Subcutaneous abdominal adipose tissue (tissue), 5 donors: ENCODE results near the gene CEBPE.

Experiments
- H3K27ac ChIP-seq: one replicate; pipeline ENCODE4 v1.7.0; 2013; ENCODE audit warnings: low read depth, mild to moderate bottlenecking, inconsistent platforms, low read length, moderate library complexity
- H3K27me3 ChIP-seq, 5 donors: one replicate each; pipeline ENCODE4 v1.7.0; 2013; ENCODE audit warnings: low read length in 5 of 5, inconsistent platforms in 1 of 5; ENCODE audit not compliant: control insufficient read depth in 5 of 5, insufficient read depth in 4 of 5
- H3K36me3 ChIP-seq, 5 donors: one replicate each; pipeline ENCODE4 v1.7.0; 2013; ENCODE audit warnings: low read length in 5 of 5; ENCODE audit not compliant: control insufficient read depth in 5 of 5, insufficient read depth in 5 of 5
- H3K4me1 ChIP-seq, 5 donors: one replicate each; pipeline ENCODE4 v1.7.0; 2013; ENCODE audit warnings: low read length in 5 of 5, mild to moderate bottlenecking in 3 of 5, moderate library complexity in 1 of 5; ENCODE audit not compliant: control insufficient read depth in 5 of 5, insufficient read depth in 5 of 5
- H3K4me3 ChIP-seq, 5 donors: one replicate each; pipeline ENCODE4 v1.7.0; 2013; ENCODE audit warnings: low read length in 5 of 5, low read depth in 1 of 5
- H3K9ac ChIP-seq, 5 donors: one replicate each; pipeline ENCODE4 v1.7.0; 2013; ENCODE audit warnings: low read length in 5 of 5, mild to moderate bottlenecking in 4 of 5, moderate library complexity in 3 of 5
- H3K9me3 ChIP-seq, 5 donors: one replicate each; pipeline ENCODE4 v1.7.0; 2013; ENCODE audit warnings: low read length in 5 of 5; ENCODE audit not compliant: control insufficient read depth in 5 of 5
- donor health status: healthy.
- donor health status: healthy.
- donor health status: healthy.
- donor health status: healthy.
- donor health status: healthy.

Gene CEBPE

DNA sequence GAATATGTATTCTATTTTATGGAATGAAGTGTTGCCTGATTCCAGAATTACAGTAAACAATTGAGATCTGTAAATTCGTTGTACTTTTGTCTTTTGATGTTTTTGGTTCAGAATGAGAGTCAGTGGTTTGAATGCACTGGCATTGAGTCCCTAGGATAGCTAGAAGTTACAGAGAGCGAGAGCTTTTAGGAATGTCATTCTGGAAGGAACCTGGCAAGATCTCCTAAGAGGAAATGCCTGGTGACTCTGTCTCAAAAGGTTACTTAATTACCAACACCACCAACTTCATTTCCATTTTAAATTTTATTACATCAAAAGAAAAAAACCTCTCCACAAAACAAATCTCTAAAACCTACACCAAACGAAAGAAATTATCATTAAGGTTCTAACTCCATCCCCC lies 6.0 kb upstream of the CEBPE start:
- peaks cover 0 to 34% (median 22%) of the 10 kb centered on the region in 5 donors for H3K36me3 ChIP-seq

GRCh38 chr14:23124337-23124954 lies 5.4 kb upstream of the CEBPE start:
- H3K36me3 ChIP-seq: peaks cover 0 to 30% (median 19%) of the 10 kb centered on the region in 5 donors
- no peak overlapping the region for H3K9ac ChIP-seq
- H3K4me1 ChIP-seq: peaks cover 0 to 33% (median 25%) of the 10 kb centered on the region in 5 donors
- H3K4me3 ChIP-seq: no peak overlapping the region
- no peaks in the 10 kb centered on the region for H3K9me3 ChIP-seq
- H3K27me3 ChIP-seq: peaks cover 0 to 2% (median 0%) of the 10 kb centered on the region in 5 donors
- H3K27ac ChIP-seq: no peak overlapping the region

More for the DNA sequence above, 6.0 kb upstream of the CEBPE start:
- H3K27me3 ChIP-seq: peaks cover 0 to 3% (median 0%) of the 10 kb centered on the region in 5 donors
- no peak overlapping the region for H3K4me3 ChIP-seq
- no peak overlapping the region for H3K9ac ChIP-seq
- no peak overlapping the region for H3K27ac ChIP-seq
- no peaks in the 10 kb centered on the region for H3K9me3 ChIP-seq
- H3K4me1 ChIP-seq: peaks cover 0 to 28% (median 23%) of the 10 kb centered on the region in 5 donors

GRCh38 chr14:23123419-23123818 lies 4.4 kb upstream of the CEBPE start:
- no peak overlapping the region for H3K27ac ChIP-seq
- H3K9ac ChIP-seq: no peak overlapping the region
- H3K36me3 ChIP-seq: peaks cover 0 to 21% (median 15%) of the 10 kb centered on the region in 5 donors
- peaks cover 0 to 39% (median 28%) of the 10 kb centered on the region in 5 donors for H3K4me1 ChIP-seq
- H3K9me3 ChIP-seq: no peaks in the 10 kb centered on the region
- H3K4me3 ChIP-seq: no peak overlapping the region
- H3K27me3 ChIP-seq: no peaks in the 10 kb centered on the region

- Histone ChIP-seq H3K36me3 (peaks cover 0 to 8% (median 4%) of the 10 kb centered on the region in 5 donors), H3K27me3 (no peaks in the 10 kb centered on the region), H3K9ac (no peak overlapping the region), H3K27ac (no peak overlapping the region), H3K9me3 (no peaks in the 10 kb centered on the region), H3K4me3 (no peak overlapping the region), H3K4me1 (peaks cover 0 to 40% (median 28%) of the 10 kb centered on the region in 5 donors)
Observed at GRCh38 chr14:23122086-23122485, 3.0 kb upstream of the CEBPE start.

DNA sequence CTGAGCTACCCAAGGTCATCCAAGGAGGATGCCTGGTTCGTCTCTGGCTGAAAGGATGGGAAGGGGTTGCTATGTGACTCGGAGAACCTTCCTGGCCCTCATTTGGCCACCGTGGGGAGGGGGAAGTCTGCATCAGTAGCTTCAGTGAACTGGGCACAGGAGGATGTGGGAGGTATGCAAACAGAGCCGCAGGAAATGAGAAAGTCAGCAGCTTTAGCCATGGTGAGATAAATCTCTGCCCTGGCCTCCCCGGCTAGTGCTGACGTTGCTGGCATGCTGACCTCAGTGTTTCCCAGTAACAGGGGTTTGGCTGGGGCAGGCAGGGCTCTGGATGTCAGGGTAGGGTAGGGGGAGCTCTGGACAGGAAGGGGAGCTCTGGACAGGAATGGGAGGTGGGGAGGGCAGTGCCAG lies 2.3 kb upstream of the CEBPE start:
- no peaks in the 10 kb centered on the region for H3K27me3 ChIP-seq
- peaks cover 0 to 38% (median 28%) of the 10 kb centered on the region in 5 donors for H3K4me1 ChIP-seq
- H3K27ac ChIP-seq: no peak overlapping the region

DNA sequence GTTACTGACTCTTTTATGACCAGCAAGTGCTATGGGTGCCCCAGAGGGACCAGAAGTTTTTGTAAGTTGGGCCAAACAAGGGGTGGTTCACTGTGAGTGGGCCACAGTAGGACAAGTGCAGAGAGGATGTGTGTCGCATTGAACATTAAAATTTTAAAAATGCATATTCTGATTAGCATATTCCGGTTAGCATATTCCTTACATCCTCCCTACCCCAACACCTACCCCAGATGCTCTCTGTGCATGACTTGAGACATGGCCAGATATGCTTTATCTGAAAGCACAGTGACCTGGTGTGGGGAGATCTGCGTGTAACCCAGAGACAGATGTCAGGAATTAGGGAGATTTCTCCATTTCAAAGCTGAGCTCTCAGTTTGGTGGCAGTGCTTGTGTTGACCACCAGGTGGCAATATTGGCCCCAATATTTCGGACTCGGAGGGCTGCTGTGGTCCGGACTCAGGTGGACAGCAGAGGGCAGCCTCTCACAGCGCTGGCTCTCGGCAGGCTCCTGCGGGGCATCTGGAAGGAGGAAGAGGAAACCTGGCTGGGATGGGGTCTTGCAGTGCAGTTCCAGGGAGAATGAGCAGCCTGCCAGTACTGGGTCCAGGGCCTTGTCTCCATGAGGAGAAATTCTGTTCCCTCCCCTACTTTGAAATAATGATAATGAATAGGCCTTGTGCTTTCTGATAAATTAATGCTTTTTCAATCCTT lies 1.6 kb upstream of the CEBPE start:
- Histone ChIP-seq H3K27ac (no peak overlapping the region), H3K4me1 (peaks cover 0 to 31% (median 21%) of the 10 kb centered on the region in 5 donors)

More for the DNA sequence above, 2.3 kb upstream of the CEBPE start:
- no peak overlapping the region for H3K9ac ChIP-seq
- no peaks in the 10 kb centered on the region for H3K9me3 ChIP-seq
- H3K36me3 ChIP-seq: peaks cover 0 to 1% (median 0%) of the 10 kb centered on the region in 5 donors
- H3K4me3 ChIP-seq: no peak overlapping the region

GRCh38 chr14:23119363-23120327 lies 590 bp upstream of the CEBPE start:
- H3K9ac ChIP-seq: no peak overlapping the region
- no peaks in the 10 kb centered on the region for H3K9me3 ChIP-seq
- peaks cover 0 to 32% (median 20%) of the 10 kb centered on the region in 5 donors for H3K4me1 ChIP-seq
- H3K27me3 ChIP-seq: no peaks in the 10 kb centered on the region
- H3K36me3 ChIP-seq: no peaks in the 10 kb centered on the region
- H3K27ac ChIP-seq: no peak overlapping the region
- no peak overlapping the region for H3K4me3 ChIP-seq

More for the DNA sequence above, 1.6 kb upstream of the CEBPE start:
- Histone ChIP-seq H3K36me3 (no peaks in the 10 kb centered on the region), H3K4me3 (no peak overlapping the region), H3K9ac (no peak overlapping the region), H3K9me3 (no peaks in the 10 kb centered on the region), H3K27me3 (no peaks in the 10 kb centered on the region)

- no peaks in the 10 kb centered on the region for H3K9me3 ChIP-seq
- no peak overlapping the region for H3K27ac ChIP-seq
- H3K36me3 ChIP-seq: no peaks in the 10 kb centered on the region
- peaks cover 0 to 5% (median 2%) of the 10 kb centered on the region in 5 donors for H3K27me3 ChIP-seq
- peaks cover 3 to 42% (median 24%) of the 10 kb centered on the region in 5 donors for H3K4me1 ChIP-seq
- no peak overlapping the region for H3K4me3 ChIP-seq
- H3K9ac ChIP-seq: no peak overlapping the region
Observed at GRCh38 chr14:23117371-23118020, 1.6 kb downstream of the CEBPE start.

DNA sequence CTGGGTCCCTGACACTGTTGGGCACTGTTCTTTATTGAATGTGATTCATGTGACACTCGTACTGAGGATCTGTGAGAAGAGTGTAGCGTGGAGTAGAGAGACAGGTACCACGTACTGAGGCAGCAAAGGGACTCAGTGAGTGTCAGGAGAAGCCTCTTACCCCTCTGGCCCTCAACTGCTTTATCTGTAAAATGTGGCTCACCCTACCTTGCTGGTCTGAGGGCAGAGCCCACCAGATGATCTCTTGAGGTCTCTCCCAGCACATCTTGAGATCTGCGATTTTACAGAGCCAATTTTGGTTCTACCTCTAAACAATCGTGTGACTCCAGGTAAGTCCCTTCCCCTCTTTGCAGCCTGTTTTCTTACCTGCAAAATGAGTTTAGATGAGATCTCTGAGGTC lies 3.1 kb downstream of the CEBPE start:
- Histone ChIP-seq H3K27me3 (peaks cover 0 to 11% (median 4%) of the 10 kb centered on the region in 5 donors), H3K36me3 (no peaks in the 10 kb centered on the region), H3K4me3 (no peak overlapping the region), H3K9ac (no peak overlapping the region), H3K9me3 (no peaks in the 10 kb centered on the region), H3K27ac (no peak overlapping the region), H3K4me1 (peaks cover 4 to 35% (median 23%) of the 10 kb centered on the region in 5 donors)
